ENCODE data around the gene NKX2-2. TPM values are rescaled to one million over a fixed set of nuclear protein-coding genes. Genes with fewer than 3 reads are reported as not detected.

The NKX2-2 gene
- total and polyA plus RNA-seq, 2 donors (not counting 1 experiment from before 2014, with no cell fraction given) = not detected

DNA sequence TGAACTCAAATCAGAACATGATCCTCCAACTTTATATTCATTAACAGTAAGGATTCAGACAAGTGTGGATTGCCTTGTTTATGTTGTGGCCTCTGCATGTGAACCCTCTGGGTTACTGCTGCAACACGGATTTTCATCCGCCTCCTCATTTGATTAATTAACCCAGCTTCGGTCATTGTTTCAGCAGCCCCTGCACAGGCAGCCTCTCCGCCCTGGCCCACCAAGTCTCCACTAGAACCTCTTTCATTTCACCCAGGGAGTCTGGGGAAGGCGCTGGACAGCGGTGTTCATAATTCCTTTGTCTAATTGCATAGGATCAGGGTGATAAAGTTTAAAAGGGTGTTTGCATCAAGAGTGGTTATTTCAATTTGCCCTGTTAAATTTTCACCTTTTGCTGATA is 15.7 kb downstream of the NKX2-2 start:
- H3K27me3 ChIP-seq (ENCODE audit: control insufficient read depth, insufficient read depth, low read length) = no peaks in the 10 kb centered on the region
- H3K9ac ChIP-seq (ENCODE audit: insufficient read depth, low read length) = no peak overlapping the region
- H3K79me2 ChIP-seq (ENCODE audit: control insufficient read depth, insufficient read depth, low read length) = no peaks in the 10 kb centered on the region
- no peak for DNase-seq (ENCODE audit: low read depth in 2 of 2)
- no peaks in the 10 kb centered on the region for H3K36me3 ChIP-seq (ENCODE audit: control insufficient read depth, insufficient read depth, low read length)
- no peak overlapping the region for H2AFZ ChIP-seq (ENCODE audit: low read length)
- H3K27ac ChIP-seq (ENCODE audit: insufficient read depth, low read length) = no peak overlapping the region
- TF ChIP-seq EZH2 (IDR thresholded peaks at IDR 0.05; ENCODE audit: low read length, missing control alignments) = no peak
- TF ChIP-seq, protein P1, sequence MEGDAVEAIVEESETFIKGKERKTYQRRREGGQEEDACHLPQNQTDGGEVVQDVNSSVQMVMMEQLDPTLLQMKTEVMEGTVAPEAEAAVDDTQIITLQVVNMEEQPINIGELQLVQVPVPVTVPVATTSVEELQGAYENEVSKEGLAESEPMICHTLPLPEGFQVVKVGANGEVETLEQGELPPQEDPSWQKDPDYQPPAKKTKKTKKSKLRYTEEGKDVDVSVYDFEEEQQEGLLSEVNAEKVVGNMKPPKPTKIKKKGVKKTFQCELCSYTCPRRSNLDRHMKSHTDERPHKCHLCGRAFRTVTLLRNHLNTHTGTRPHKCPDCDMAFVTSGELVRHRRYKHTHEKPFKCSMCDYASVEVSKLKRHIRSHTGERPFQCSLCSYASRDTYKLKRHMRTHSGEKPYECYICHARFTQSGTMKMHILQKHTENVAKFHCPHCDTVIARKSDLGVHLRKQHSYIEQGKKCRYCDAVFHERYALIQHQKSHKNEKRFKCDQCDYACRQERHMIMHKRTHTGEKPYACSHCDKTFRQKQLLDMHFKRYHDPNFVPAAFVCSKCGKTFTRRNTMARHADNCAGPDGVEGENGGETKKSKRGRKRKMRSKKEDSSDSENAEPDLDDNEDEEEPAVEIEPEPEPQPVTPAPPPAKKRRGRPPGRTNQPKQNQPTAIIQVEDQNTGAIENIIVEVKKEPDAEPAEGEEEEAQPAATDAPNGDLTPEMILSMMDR (conservative IDR thresholded peaks at IDR 0.05 in 1 of 2, IDR thresholded peaks at IDR 0.05 in 1 of 2; ENCODE audit: low read depth in 1 of 2, low read length in 2 of 2) = no peak
- no peaks in the 10 kb centered on the region for H3K9me3 ChIP-seq (ENCODE audit: control insufficient read depth, insufficient read depth, low read depth, low read length)
- no peaks in the 10 kb centered on the region for H4K20me1 ChIP-seq (ENCODE audit: control insufficient read depth, extremely low read depth, insufficient read depth, low read length)
- no peak overlapping the region for H3K4me3 ChIP-seq (replicated peaks in 1 of 4; ENCODE audit: control extremely low read depth in 1 of 4, insufficient read depth in 1 of 4, low read depth in 3 of 4, low read length in 4 of 4)
- H3K4me2 ChIP-seq (ENCODE audit: extremely low read depth, insufficient read depth, low read length) = no peak overlapping the region
- no peaks in the 10 kb centered on the region for H3K4me1 ChIP-seq (ENCODE audit: control insufficient read depth, extremely low read depth, insufficient read depth, low read length)

DNA sequence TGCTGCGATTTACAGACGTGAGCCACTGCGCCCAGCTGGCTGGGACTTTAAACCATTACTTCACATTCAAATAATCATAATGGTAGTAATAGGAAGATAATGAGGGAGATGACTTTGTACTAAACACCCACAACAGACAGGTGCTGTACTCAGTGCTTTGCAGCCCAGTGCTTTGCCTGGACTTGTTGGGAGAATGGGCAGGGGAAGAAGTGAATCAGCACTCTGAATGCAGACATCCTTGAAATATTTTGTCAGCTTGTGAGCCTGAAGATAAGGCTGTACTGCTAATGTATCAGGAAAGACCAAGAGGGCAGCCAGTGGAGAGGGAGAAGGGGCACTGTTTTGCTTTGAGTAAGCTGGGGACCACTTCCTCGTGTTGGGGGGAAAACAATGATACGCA is 17.4 kb downstream of the NKX2-2 start:
- H2AFZ ChIP-seq (ENCODE audit: low read length) = no peak overlapping the region
- H3K27me3 ChIP-seq (ENCODE audit: control insufficient read depth, insufficient read depth, low read length) = no peaks in the 10 kb centered on the region
- H4K20me1 ChIP-seq (ENCODE audit: control insufficient read depth, extremely low read depth, insufficient read depth, low read length) = no peaks in the 10 kb centered on the region
- H3K79me2 ChIP-seq (ENCODE audit: control insufficient read depth, insufficient read depth, low read length) = no peaks in the 10 kb centered on the region
- H3K4me3 ChIP-seq (replicated peaks in 1 of 4; ENCODE audit: control extremely low read depth in 1 of 4, insufficient read depth in 1 of 4, low read depth in 3 of 4, low read length in 4 of 4) = no peak overlapping the region
- H3K36me3 ChIP-seq (ENCODE audit: control insufficient read depth, insufficient read depth, low read length) = no peaks in the 10 kb centered on the region
- no peaks in the 10 kb centered on the region for H3K9me3 ChIP-seq (ENCODE audit: control insufficient read depth, insufficient read depth, low read depth, low read length)
- H3K27ac ChIP-seq (ENCODE audit: insufficient read depth, low read length) = no peak overlapping the region
- H3K4me1 ChIP-seq (ENCODE audit: control insufficient read depth, extremely low read depth, insufficient read depth, low read length) = no peaks in the 10 kb centered on the region
- DNase-seq (ENCODE audit: low read depth in 2 of 2) = peak in 1 of 2 donors; percentile 60
- no peak overlapping the region for H3K9ac ChIP-seq (ENCODE audit: insufficient read depth, low read length)
- TF ChIP-seq, protein P1 (conservative IDR thresholded peaks at IDR 0.05 in 1 of 2, IDR thresholded peaks at IDR 0.05 in 1 of 2; ENCODE audit: low read depth in 1 of 2, low read length in 2 of 2) = no peak
- TF ChIP-seq EZH2 (IDR thresholded peaks at IDR 0.05; ENCODE audit: low read length, missing control alignments) = no peak
- no peak overlapping the region for H3K4me2 ChIP-seq (ENCODE audit: extremely low read depth, insufficient read depth, low read length)

DNA sequence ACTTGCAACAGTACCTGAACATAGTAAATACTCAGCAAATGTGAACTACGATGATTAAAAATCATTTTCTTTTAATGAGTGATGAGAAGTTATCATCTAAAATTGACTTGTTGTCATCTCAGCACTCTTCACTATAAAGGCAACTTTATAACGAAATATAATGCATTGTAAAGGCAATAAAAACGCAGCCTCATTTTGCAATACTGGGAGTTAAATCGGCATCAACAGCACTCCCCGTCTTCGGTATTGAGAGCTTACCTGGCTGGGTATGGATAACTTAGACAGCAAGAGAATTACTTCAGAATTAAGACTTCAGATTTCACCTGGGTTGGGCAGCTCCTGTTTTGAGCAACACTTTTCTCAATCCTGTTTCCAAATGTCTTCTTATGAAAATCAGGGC is 20.8 kb downstream of the NKX2-2 start:
- Histone ChIP-seq H3K9ac (ENCODE audit: insufficient read depth, low read length) (no peak overlapping the region), H2AFZ (ENCODE audit: low read length) (no peak overlapping the region), H3K27me3 (ENCODE audit: control insufficient read depth, insufficient read depth, low read length) (no peaks in the 10 kb centered on the region), H4K20me1 (ENCODE audit: control insufficient read depth, extremely low read depth, insufficient read depth, low read length) (no peaks in the 10 kb centered on the region), H3K4me1 (ENCODE audit: control insufficient read depth, extremely low read depth, insufficient read depth, low read length) (no peaks in the 10 kb centered on the region), H3K36me3 (ENCODE audit: control insufficient read depth, insufficient read depth, low read length) (no peaks in the 10 kb centered on the region), H3K4me3 (replicated peaks in 1 of 4; ENCODE audit: control extremely low read depth in 1 of 4, insufficient read depth in 1 of 4, low read depth in 3 of 4, low read length in 4 of 4) (no peak overlapping the region), H3K79me2 (ENCODE audit: control insufficient read depth, insufficient read depth, low read length) (no peaks in the 10 kb centered on the region), H3K27ac (ENCODE audit: insufficient read depth, low read length) (no peak overlapping the region), H3K4me2 (ENCODE audit: extremely low read depth, insufficient read depth, low read length) (no peak overlapping the region), H3K9me3 (ENCODE audit: control insufficient read depth, insufficient read depth, low read depth, low read length) (no peaks in the 10 kb centered on the region)
- DNase-seq (ENCODE audit: low read depth in 2 of 2) = no peak
- no peak for TF ChIP-seq EZH2 (IDR thresholded peaks at IDR 0.05; ENCODE audit: low read length, missing control alignments)
- TF ChIP-seq, protein P1 (conservative IDR thresholded peaks at IDR 0.05 in 1 of 2, IDR thresholded peaks at IDR 0.05 in 1 of 2; ENCODE audit: low read depth in 1 of 2, low read length in 2 of 2) = no peak
